Mucosa of gallbladder (tissue), 1 donor: Measurements from ENCODE around the gene TSC22D3. TPM values are rescaled to one million over a fixed set of nuclear protein-coding genes. Genes with fewer than 3 reads are reported as not detected.

Experiments used
- DNase-seq: peaks from one replicate; pipeline ENCODE4 v3.0.0-alpha.2; 2020; ENCODE audit warnings: low spot score
- total RNA-seq: library from RNA; stranded (reverse); gene quantifications from one replicate; pipeline ENCODE4 v1.2.1, GENCODE V29; 2021
- donor health status: DM: no; HTN: no; CAD: no.

The TSC22D3 gene
- total RNA-seq, 1 donor from 2014 or later = 218 TPM

DNA sequence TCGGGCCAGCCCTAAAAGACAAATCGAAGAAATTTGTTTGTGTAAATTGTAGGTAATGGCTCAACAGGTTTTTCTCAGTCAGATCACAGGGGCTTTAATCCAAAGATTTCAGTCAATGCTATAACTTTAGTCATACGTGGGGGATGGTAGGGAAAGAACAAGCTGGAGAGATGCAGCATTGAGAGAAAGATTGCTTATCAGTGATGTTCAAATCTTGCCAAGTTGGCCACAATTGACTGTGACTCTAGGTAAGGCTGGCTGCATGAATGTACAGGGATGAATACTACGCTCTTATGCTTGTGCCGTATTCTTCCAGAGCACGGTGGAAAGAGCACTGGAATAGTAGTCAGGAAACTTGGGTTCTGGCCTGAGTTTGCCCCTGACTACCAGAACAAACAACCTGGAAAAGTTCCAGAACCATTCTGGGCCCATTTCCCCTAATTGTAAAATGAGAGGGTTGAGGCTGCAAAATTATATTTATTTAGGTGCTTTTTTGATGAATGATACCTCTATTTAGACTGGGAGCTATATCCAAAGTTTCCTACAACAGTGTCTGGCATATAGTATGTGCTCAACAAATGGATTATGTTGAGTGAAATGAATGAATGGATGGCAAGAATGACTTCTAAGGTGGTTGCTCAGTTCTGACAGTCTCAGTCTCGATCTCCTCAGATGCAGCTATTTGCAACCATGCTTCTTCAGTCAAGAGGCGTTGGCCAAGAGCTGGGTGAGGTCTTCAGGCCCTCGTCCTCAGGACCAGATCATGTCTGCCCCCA lies 44.4 kb downstream of the TSC22D3 start:
- DNase-seq = no peak

DNA sequence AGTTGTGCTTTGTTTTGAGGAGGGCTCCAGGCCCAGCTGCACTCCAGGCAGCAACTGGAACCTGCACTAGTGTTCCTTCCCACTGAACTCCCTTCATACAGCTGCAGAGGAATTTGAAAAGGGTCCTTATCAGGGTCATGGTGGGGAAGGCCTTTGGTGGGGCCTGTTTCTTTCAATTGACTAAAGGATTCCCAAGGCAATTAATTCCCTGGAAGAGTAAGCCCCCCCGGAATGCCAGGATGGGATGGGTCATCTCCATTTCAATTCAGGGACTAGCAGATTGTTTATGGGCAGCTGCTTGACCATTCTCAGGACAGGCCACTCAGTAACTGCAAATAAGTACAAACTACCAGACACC lies 45.3 kb downstream of the TSC22D3 start:
- DNase-seq = no peak

DNA sequence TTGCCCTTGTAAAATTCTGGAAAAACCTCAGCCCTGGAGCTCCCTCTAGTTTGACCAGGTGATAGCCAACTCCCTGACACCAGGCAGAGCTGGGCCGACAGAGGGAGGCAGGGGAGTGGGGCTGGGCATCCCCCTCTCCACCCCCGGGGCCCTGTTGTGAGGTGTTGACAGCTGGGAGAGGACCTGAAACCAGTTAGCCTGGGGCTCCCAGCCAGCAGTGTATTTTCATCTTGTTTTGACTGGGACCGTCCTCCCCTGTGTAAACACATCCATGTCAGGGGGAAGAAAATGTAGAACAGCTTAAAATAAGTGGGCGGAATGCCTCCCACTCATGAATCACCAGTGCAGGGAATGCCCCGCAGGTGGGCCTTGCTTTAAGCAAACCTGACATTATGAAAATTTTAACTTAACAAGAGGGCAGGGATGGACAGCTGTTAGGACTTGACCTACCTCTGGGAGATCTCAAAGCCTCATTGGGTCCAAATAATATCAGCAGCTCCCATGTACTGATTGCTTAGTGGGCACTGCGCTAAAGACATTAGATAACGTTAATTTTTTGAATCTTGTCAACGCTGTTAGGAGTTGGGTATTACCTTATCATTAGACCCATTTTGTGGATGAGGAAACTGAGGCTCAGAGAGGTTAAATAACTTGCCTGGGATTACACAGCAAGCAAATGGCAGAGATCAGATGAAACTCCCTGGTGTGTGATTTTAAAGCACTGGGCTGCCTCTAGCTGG lies 45.9 kb downstream of the TSC22D3 start:
- DNase-seq = no peak

DNA sequence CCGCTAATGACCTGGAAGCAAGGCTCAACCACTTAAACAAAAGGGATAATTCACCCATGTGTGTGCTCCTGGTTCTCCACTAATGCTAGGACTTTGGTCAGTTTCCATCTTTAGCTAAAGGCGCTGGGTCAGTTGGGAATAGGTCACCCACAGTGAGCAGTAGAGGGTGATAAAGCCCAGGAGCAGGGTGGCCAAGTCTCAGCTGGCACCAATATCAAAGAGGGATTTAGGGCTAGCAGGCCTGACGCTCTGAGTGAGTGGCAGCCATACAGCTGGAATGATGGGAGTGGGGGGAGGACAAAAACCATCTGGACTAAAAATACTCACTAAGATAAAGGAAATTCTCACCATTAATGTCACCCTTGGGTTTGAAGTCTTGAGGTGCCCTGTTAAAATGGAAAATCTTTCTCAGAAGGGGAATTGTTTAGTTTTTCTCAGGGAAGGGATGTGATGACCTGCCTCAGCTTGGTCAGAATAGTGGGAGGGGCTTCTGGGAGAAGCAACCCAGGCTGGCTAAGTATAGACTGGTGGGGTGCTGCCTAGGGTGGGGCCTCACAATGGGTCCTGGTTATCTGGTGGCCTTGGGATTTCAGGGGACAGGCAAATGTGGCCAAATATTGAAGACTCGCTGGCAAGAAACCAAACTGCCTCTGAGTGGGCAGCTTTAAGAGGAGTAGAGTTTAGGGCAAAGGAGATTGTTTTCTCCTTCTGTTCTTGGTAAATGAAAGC lies 47.1 kb downstream of the TSC22D3 start:
- DNase-seq = no peak

DNA sequence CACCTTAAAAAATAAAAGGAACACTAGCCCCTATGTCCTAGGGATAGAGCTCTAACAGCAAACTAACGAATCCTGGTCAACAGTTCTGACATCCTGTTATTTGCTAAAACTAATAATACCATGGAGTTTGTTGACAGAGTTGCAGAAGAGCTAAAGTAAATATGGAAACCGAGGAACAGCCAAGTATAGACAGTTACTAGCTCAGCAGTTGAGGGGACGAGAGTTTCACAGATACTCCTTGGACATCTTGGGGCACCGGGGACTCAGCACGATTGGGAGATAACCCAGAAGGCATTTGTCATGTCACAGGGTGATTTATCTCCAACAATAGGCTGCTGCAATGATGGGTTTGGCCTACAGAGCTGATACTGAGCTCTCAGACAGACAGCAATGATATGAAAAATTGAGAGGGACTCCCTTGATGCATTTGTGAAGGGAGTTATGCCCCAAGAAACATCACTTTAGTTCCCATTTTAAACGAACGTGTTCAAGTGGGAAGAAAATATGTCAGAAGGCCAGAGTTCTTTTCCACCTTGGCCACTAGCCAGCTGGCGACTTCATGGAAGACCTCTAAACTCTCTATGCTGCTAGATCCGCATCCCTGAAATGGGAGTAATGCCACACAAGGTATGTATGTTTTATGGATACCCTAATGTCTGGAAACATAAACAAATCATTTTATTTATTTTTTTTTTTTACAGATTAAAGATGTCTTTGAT lies 48.6 kb downstream of the TSC22D3 start:
- no peak for DNase-seq

DNA sequence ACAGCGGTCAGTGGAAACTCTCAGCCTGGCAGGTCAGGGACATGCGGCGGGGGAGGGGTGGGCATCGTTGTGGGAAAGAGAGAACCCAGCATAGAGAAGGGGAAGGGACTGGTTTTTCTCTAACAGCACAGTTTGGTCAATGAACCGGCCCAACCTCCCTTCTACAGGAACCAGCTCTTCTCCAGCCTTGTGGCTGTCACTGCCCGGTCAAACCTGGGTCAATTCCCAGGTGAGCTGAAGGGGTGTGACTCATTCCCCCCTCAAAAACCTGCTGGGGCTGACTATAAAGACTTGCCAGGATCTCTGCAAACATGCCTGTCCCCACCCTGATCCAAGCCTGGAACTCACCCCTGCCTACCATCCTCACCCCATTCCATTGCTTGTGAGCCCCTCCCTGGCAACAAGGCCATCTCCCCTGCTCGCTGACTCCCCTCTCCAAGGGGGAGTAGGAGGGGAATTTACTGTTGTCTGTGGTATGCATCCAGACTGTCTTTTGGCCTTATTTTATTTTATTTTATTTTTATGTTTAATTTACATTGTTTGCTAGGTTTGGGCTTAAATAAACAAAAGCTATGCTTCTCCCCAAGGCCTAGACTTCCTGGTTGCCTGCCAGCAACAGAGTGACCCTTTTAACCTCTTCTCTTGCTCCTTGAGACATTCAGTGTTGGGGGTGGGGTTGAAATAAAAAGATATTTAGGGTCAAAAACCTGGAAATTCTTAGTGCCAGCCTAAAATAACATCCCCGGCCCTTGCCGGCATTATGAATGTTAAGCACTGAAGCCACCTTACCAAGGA lies 49.6 kb downstream of the TSC22D3 start:
- no peak for DNase-seq

DNA sequence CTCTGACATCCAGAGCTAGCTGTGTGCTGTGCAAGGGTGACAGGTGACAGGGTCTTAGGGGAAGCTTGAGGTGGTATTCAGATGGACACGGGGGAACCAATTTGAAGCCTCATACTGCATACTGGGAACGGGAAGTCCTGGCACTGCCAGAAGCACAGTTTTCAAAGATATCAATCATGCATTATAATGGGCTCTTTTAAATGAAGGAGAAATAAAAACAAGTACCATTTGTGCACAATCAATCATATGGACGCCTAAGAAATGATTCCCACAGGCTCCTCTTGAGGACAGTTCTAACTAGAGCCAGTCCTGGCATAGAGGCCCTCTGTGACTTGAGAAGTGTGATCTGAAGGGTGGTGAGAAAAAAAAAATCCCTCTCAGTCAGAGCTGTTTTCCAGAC lies 50.9 kb downstream of the TSC22D3 start:
- no peak for DNase-seq

DNA sequence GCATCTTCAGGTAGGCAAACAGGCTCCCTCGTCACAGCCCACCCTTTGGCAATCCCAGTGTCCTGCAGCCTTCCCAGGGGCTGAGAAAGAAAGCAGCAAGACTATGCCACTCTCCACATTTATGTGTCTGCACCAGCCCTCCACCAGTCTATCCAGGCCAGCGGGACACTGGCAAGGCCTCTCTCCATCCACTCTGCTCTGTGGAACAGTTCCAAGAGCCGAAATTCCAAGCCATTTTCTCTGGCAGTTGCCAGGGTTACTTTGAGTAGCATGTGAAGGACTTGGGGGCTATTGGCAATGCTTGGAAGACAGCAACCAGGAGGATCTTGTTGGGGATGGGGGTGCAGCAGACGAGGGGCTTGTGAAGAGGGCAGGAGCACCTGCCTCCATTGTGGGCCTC lies 52.1 kb downstream of the TSC22D3 start:
- no peak for DNase-seq

DNA sequence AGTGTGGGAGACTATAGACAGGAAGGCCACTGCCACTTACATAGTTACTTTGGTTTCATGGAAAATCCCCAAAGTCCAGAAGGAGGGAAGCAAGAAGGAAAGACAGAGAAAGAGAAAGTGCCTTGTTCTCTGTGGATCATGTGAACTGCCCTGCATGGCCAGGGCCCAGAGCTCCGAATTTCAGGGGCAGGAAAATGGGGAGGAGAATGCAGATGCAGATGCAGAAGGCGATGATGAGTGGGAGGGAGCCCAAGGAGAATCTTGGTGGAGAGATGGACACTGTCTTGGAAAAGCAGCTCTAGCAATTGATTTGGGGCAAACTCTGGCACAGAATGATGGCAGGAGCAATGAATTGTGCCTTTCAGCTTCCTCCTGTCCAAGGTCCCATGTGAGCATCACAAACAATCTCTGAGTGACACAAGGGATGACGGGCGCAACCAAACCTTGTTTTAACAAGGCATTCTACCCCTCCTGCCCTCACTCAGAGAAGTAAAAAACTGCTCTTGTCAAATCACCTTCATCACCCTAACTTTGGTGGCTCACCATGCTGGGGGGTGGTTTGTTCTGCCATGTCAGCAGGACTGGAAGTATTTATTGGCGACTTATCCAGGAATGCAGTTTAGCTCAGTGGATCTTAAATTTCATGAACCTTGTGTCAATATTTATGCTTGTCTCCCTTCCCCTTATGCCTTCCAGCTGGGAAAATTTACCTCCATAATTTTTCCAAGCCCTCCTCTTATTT lies 53.5 kb downstream of the TSC22D3 start:
- DNase-seq = no peak

DNA sequence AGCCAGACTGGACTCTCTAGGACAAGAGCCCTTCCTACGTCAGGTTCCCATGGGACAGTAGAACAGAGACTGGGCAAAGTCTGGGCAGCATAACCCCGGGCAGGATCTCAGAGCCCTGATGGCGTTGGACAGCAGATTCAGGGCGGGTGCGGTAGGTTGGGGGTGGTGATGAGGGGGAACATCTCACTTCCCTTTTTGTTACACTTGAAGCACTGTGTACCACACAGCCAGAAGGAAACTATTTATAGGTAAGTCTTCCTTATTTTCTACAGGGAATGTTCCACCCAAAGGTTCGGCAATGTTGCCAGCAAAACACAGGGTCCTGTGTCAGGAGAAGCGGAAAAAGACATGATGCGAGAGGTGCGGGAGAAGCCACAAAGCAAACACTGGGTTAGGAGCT lies 54.3 kb downstream of the TSC22D3 start:
- DNase-seq = no peak

DNA sequence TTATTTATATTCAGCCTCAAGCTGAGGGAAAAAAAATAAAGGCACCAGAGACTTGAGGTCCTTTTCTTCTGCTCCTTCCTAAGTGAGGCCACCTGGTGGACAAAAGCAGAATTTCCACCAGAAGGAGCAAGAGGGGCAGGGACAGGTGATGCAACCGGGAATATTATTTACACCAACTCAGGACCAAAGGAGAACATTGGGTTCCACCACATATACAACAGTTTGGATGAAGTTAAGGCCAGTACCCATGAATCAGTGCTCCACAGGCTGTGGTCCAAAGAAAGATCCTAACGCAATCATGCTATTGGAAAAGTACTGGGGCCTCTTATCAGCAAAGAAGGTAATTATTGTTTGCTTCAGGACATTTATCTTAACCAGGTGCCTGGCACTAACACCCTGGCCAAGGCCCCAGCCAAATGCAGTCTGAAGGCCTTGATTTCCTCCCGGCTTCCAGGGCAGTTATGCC lies 57.4 kb downstream of the TSC22D3 start:
- DNase-seq = peak; percentile 86

DNA sequence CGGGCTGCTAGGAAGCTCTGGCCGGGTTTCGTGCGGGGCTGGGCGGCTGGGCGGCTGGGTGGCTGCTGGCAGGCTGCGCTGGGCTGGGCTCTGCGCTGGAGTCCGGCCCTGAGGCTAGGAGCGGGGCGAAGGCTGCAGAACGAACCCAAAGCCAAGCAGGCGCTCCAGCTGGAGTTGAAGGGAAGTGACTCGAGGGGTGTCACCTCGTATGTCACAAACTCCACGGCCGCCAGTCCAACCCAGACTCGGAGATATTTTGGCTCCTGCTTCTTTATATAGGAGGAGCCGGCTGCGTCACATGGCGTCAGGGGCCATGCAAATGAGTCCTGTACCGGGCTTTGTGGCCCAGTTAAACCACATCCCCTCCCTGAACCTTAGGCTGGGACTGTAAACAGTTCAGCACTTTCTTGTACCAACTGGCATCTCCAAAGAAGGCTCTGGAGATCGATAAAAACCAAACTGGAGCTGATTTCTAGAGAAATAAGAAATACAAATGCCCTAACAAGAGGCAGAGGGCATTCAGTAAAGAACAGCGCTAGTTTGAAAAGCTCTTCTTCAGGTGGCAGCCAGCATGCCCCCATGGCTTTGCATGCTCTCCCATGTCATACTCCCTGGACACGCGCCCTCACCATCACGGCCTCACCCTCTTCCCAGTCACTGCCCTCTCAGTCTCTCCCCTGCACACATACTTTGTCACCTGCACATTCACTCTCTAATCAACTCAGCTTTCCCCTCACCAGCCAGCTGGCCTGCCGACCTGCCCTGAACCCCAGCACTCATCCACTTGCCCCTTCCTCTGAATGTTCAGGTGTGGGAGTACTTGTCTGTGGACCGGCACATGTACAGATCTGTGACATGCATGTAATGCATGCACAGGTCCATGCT lies 58.5 kb downstream of the TSC22D3 start:
- DNase-seq = peak; percentile 93

DNA sequence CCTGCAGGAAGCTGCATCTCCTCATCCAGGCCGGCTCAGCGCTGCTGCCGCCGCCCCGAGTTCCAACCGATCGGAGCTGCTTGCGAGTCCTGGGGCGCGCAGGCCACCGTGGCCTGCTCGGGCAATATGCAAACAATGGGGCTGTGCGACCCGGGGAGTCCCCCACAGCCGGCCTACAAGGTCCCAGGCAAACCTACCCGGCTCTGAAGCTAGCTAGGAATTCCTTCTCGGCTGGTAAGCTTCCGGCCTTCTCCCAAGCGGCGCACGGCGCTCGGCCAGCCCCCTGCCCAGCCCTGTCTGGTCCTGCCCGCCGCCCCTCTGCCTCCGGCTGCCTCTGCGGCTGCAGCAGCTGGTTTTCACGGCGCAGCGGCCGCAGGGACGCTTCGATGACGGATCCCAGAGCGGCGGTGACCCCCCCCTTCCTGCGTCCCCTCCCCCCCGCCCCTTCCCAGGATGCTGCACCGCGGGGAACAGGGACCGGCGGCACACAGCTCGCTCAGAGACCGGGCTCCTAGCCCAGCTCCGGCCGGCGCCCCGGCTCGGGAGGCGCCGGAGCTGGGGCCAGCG lies 59.4 kb downstream of the TSC22D3 start:
- no peak for DNase-seq

DNA sequence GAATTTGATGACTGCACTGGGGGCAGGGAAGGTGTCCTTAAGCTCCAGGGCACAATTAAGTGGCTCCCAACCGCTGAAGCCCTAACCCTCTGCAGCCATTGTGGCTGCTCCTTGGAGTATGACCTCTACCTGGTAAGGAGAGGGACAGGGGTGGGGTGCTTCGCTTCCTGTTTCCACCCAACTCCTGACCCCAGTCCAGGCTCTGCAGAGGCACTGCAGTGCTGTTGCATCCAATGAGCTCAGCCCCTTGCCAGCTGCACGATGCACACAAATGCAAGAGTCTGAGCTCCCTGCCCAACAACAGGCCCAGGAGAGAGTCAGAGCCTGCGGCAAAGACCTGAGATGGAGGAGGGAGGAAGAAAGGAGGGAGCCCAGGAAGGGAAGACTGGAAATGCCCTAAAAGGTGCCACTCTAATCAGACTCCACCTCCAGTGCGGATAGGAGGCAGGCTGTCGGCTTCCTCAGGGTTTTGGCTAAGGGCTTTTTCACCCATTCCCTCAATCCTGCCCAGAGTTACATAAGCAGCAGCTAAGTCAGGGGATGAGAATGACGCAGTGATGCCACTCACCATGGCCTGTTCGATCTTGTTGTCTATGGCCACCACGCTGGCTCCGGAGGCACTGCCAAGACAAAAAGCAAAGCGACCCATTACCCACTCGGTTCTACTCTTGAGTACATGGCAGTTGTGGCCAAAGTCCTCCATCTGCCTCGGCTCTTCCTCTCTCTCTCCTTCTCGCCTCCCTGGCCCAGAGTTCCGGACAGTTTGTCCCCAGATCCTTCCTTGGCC lies 60.1 kb downstream of the TSC22D3 start:
- no peak for DNase-seq

DNA sequence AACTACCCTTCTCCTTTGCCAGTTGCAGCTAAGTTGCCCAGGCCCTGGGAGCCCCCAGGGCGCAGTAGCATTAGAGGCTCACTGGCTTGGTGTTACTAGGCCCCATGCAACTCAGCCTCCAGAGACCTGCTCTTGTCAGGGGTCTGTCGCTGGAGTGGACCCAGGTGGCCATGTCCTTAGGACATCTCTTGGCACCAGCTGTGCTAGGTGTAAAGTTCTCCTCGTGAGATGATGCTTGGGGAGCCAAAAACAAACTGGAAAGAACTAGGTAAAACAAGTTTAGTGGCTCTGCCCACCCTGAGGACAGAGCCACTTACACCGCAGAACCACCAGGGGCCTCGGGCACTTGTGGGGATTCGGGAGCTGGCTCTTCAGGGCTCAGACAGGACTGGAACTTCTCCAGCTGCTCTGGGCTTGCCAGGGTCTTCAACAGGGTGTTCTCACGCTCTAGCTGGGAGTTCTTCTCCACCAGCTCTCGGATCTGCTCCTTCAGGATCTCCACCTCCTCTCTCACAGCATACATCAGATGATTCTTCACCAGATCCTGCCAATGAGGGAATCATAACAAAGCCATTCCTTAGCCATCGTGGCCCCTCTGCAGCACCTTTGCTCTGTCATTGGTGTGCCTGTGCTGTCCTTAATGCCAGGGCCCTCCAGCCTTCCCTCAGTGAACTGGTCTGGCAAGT lies 61.2 kb downstream of the TSC22D3 start:
- no peak for DNase-seq

DNA sequence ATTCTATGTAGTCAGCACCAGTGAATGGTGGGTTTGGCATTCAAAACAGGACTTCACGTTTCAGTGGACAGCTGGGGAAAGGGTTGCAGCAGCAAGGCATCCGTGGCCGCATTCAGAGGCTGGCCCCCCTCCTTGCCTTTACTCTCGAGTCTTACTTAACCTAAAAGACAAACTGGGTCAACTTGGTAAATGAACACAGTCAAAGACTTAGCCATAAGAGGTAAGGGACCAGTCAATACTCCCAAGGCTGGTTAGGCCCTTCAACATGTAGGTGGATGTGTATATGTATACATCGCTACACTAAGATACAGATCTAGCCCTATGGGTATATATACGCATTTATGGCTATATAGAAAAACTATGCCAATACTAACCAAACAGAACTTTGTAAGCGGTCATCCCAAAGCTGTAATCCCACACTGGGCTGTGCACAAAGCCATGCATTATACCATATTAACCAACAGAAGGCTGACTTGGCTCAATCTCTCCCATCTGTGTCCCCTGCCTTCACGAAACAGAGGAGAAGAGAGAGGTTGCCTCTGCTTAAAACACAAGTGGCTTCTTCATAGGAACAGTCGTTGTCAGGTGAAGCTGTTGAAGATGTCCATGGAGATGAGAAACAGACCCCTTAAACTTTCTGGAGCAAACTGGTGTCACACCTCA lies 61.9 kb downstream of the TSC22D3 start:
- no peak for DNase-seq

DNA sequence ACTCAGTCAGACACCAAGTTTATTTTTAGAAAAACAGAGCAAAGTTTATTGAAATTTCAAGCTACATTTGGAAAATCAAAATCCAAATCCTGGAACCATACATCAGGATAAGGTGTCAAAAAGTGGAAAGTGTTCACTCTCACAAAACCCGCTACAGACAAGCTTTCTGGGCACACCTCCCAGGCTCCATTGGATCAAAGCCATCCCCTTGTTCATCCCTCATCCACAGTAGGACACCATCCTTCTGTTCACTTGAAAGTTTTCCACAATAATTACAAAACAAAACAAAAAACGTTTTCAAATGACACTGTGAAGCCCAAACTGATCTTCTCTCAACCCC lies 62.4 kb downstream of the TSC22D3 start:
- no peak for DNase-seq
